ENCODE measurements around the gene HOPX. TPM values are rescaled to one million over a fixed set of nuclear protein-coding genes. Genes with fewer than 3 reads are reported as not detected.

HOPX gene
- total and polyA plus RNA-seq, 2 of the 8 experiments (the other 6 are each of a cell fraction or from before 2014, with no cell fraction given), result not detected

DNA sequence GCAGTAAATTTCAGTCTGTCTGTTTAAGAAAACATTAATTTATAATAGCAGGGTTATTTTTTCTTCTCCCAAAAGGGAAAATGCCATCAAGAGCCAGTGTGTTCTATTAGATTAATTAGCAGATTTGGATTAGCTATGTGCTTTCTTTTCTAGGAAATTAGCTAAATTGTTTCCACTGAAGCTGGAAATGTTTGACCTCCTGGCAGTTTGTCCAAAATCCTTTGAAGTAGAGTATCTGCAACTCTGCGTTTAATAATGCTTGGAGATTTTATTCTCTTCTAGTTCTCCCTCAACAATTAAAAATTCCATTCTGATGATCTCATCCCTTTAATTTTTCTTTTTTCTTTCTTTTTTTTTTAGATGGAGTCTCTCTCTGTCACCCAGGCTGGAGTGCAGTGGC is 27.1 kb upstream of the HOPX start (continued):
- TF ChIP-seq, protein P1, sequence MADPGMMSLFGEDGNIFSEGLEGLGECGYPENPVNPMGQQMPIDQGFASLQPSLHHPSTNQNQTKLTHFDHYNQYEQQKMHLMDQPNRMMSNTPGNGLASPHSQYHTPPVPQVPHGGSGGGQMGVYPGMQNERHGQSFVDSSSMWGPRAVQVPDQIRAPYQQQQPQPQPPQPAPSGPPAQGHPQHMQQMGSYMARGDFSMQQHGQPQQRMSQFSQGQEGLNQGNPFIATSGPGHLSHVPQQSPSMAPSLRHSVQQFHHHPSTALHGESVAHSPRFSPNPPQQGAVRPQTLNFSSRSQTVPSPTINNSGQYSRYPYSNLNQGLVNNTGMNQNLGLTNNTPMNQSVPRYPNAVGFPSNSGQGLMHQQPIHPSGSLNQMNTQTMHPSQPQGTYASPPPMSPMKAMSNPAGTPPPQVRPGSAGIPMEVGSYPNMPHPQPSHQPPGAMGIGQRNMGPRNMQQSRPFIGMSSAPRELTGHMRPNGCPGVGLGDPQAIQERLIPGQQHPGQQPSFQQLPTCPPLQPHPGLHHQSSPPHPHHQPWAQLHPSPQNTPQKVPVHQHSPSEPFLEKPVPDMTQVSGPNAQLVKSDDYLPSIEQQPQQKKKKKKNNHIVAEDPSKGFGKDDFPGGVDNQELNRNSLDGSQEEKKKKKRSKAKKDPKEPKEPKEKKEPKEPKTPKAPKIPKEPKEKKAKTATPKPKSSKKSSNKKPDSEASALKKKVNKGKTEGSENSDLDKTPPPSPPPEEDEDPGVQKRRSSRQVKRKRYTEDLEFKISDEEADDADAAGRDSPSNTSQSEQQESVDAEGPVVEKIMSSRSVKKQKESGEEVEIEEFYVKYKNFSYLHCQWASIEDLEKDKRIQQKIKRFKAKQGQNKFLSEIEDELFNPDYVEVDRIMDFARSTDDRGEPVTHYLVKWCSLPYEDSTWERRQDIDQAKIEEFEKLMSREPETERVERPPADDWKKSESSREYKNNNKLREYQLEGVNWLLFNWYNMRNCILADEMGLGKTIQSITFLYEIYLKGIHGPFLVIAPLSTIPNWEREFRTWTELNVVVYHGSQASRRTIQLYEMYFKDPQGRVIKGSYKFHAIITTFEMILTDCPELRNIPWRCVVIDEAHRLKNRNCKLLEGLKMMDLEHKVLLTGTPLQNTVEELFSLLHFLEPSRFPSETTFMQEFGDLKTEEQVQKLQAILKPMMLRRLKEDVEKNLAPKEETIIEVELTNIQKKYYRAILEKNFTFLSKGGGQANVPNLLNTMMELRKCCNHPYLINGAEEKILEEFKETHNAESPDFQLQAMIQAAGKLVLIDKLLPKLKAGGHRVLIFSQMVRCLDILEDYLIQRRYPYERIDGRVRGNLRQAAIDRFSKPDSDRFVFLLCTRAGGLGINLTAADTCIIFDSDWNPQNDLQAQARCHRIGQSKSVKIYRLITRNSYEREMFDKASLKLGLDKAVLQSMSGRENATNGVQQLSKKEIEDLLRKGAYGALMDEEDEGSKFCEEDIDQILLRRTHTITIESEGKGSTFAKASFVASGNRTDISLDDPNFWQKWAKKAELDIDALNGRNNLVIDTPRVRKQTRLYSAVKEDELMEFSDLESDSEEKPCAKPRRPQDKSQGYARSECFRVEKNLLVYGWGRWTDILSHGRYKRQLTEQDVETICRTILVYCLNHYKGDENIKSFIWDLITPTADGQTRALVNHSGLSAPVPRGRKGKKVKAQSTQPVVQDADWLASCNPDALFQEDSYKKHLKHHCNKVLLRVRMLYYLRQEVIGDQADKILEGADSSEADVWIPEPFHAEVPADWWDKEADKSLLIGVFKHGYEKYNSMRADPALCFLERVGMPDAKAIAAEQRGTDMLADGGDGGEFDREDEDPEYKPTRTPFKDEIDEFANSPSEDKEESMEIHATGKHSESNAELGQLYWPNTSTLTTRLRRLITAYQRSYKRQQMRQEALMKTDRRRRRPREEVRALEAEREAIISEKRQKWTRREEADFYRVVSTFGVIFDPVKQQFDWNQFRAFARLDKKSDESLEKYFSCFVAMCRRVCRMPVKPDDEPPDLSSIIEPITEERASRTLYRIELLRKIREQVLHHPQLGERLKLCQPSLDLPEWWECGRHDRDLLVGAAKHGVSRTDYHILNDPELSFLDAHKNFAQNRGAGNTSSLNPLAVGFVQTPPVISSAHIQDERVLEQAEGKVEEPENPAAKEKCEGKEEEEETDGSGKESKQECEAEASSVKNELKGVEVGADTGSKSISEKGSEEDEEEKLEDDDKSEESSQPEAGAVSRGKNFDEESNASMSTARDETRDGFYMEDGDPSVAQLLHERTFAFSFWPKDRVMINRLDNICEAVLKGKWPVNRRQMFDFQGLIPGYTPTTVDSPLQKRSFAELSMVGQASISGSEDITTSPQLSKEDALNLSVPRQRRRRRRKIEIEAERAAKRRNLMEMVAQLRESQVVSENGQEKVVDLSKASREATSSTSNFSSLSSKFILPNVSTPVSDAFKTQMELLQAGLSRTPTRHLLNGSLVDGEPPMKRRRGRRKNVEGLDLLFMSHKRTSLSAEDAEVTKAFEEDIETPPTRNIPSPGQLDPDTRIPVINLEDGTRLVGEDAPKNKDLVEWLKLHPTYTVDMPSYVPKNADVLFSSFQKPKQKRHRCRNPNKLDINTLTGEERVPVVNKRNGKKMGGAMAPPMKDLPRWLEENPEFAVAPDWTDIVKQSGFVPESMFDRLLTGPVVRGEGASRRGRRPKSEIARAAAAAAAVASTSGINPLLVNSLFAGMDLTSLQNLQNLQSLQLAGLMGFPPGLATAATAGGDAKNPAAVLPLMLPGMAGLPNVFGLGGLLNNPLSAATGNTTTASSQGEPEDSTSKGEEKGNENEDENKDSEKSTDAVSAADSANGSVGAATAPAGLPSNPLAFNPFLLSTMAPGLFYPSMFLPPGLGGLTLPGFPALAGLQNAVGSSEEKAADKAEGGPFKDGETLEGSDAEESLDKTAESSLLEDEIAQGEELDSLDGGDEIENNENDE (IDR thresholded peaks at IDR 0.05; ENCODE audit: insufficient replicate concordance, low read length), result no peak
- TF ChIP-seq JUN (IDR thresholded peaks at IDR 0.05; ENCODE audit: low read depth, low read length), result no peak
- TF ChIP-seq, protein P2, sequence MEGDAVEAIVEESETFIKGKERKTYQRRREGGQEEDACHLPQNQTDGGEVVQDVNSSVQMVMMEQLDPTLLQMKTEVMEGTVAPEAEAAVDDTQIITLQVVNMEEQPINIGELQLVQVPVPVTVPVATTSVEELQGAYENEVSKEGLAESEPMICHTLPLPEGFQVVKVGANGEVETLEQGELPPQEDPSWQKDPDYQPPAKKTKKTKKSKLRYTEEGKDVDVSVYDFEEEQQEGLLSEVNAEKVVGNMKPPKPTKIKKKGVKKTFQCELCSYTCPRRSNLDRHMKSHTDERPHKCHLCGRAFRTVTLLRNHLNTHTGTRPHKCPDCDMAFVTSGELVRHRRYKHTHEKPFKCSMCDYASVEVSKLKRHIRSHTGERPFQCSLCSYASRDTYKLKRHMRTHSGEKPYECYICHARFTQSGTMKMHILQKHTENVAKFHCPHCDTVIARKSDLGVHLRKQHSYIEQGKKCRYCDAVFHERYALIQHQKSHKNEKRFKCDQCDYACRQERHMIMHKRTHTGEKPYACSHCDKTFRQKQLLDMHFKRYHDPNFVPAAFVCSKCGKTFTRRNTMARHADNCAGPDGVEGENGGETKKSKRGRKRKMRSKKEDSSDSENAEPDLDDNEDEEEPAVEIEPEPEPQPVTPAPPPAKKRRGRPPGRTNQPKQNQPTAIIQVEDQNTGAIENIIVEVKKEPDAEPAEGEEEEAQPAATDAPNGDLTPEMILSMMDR (IDR thresholded peaks at IDR 0.05; ENCODE audit: control extremely low read depth in 1 of 3, insufficient read depth in 1 of 3, low read depth in 1 of 3, low read length in 3 of 3), result no peak
- no peak for TF ChIP-seq JUND (IDR thresholded peaks at IDR 0.05; ENCODE audit: low read length)
- TF ChIP-seq, protein P3, sequence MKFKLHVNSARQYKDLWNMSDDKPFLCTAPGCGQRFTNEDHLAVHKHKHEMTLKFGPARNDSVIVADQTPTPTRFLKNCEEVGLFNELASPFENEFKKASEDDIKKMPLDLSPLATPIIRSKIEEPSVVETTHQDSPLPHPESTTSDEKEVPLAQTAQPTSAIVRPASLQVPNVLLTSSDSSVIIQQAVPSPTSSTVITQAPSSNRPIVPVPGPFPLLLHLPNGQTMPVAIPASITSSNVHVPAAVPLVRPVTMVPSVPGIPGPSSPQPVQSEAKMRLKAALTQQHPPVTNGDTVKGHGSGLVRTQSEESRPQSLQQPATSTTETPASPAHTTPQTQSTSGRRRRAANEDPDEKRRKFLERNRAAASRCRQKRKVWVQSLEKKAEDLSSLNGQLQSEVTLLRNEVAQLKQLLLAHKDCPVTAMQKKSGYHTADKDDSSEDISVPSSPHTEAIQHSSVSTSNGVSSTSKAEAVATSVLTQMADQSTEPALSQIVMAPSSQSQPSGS (IDR thresholded peaks at IDR 0.05; ENCODE audit: low read length), result no peak
- no peak for TF ChIP-seq BACH1 (IDR thresholded peaks at IDR 0.05; ENCODE audit: low read length)
- TF ChIP-seq MAFK (IDR thresholded peaks at IDR 0.05; ENCODE audit: low read depth, low read length), result no peak
- no peak for TF ChIP-seq SUZ12 (IDR thresholded peaks at IDR 0.05; ENCODE audit: low read length)

Measured in H1 (cell line).